Neural progenitor cell (in vitro differentiated cells): ENCODE measurements around the gene ARG2.

Source experiments
- CTCF ChIP-seq: fragments of 200-600 bp; sonication (generic); IDR thresholded peaks from 2 replicates; pipeline ENCODE4 v1.5.1; 2017; ENCODE audit warnings: antibody characterized with exemption, mild to moderate bottlenecking
- EZH2 ChIP-seq: fragments of 200-600 bp; sonication (generic); IDR thresholded peaks from 2 replicates; pipeline ENCODE4 v1.6.1; 2017; ENCODE audit warnings: antibody characterized with exemption, mild to moderate bottlenecking, moderate library complexity

GRCh38 chr14:67622675-67623074, 3.0 kb downstream of the ARG2 start:
- no peak for TF ChIP-seq CTCF
- TF ChIP-seq EZH2, result no peak
